ENCODE results near the gene PCCA. TPM values are rescaled to one million over a fixed set of nuclear protein-coding genes. Genes with fewer than 3 reads are reported as not detected.
A peak's percentile ranks its signal among the peaks of the same experiment; 100 is the strongest.

Gene PCCA
- total and polyA plus RNA-seq, 2 of the 13 experiments (the other 11 are each of a cell fraction or from before 2014, with no cell fraction given), result 15.0 to 32.2 TPM

DNA sequence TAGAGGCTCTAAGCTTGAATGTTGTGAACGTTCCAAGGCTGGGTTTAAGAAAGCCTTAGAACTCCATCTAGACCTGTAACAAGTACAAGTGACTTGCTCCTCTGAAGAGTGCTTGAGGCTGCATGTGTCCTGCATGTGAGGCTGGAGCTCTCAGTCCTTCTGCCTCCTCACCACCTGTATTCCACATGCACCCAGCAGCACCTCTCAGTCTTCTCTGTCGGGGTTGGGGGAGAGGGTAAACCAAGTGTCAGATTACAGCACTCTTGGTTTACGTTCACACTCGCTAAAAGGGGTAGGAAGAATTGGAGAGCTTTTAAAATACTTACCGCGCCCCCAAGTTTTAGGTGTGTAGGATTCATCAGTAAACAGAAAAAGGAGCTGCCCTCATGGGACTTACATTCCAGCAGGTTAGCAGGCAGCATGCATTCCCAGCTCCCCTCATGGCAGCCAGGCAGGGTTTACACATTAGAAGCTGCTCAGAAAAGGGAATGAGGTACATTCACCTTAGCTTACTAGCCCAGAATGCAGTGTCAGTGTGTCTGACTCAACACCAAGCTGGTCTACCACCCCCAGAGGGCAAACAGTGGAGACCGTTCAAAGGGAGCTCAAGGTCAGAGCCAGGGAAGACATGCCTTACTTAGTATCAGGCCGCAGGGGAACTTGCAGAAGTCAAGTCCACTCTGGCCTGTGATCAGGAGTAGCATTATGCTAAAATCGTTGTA is 248.1 kb downstream of the PCCA start (continued):
- TF ChIP-seq ZNF432 (CRISPR knock-in tag; IDR thresholded peaks at IDR 0.05; ENCODE audit: borderline replicate concordance) (no peak), SAP130 (CRISPR knock-in tag; IDR thresholded peaks at IDR 0.05; ENCODE audit: low read depth) (peak; percentile 20; the same call in 1 of the 2 replicates), FOXA1 (IDR thresholded peaks at IDR 0.05) (no peak), FOXA1 (CRISPR knock-in tag; IDR thresholded peaks at IDR 0.05) (peak; percentile 15; the same call in 1 of the 2 replicates), EED (CRISPR knock-in tag; IDR thresholded peaks at IDR 0.05) (no peak), STAG1 (CRISPR knock-in tag; IDR thresholded peaks at IDR 0.05) (peak; percentile 10; the same call in 1 of the 2 replicates), NFKBIZ (CRISPR knock-in tag; IDR thresholded peaks at IDR 0.05) (no peak), SOX13 (IDR thresholded peaks at IDR 0.05) (no peak), SOX13 (CRISPR knock-in tag; conservative IDR thresholded peaks at IDR 0.05 in 1 of 2, IDR thresholded peaks at IDR 0.05 in 1 of 2) (peak in 1 of 2 experiments; percentile 22; a peak in 1 of 4 replicates), ZSCAN9 (CRISPR knock-in tag; IDR thresholded peaks at IDR 0.05; ENCODE audit: borderline replicate concordance) (no peak), KAT8 (CRISPR knock-in tag; IDR thresholded peaks at IDR 0.05) (0 out of 2 replicates have a peak, but pooled peaks have one; percentile 18), FOXA3 (CRISPR knock-in tag; IDR thresholded peaks at IDR 0.05) (0 out of 2 replicates have a peak, but pooled peaks have one; percentile 31), ZMYM4 (CRISPR knock-in tag; IDR thresholded peaks at IDR 0.05) (peak; percentile 67; the same call in 1 of the 2 replicates), SRSF4 (IDR thresholded peaks at IDR 0.05; ENCODE audit: low read depth, low read length, poor library complexity, severe bottlenecking) (no peak)
- TF ChIP-seq, protein P1, sequence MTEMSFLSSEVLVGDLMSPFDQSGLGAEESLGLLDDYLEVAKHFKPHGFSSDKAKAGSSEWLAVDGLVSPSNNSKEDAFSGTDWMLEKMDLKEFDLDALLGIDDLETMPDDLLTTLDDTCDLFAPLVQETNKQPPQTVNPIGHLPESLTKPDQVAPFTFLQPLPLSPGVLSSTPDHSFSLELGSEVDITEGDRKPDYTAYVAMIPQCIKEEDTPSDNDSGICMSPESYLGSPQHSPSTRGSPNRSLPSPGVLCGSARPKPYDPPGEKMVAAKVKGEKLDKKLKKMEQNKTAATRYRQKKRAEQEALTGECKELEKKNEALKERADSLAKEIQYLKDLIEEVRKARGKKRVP (CRISPR knock-in tag; IDR thresholded peaks at IDR 0.05), result peak in 1 of 2 experiments; percentile 12; a peak in 1 of 4 replicates
- TF ChIP-seq, protein P2, sequence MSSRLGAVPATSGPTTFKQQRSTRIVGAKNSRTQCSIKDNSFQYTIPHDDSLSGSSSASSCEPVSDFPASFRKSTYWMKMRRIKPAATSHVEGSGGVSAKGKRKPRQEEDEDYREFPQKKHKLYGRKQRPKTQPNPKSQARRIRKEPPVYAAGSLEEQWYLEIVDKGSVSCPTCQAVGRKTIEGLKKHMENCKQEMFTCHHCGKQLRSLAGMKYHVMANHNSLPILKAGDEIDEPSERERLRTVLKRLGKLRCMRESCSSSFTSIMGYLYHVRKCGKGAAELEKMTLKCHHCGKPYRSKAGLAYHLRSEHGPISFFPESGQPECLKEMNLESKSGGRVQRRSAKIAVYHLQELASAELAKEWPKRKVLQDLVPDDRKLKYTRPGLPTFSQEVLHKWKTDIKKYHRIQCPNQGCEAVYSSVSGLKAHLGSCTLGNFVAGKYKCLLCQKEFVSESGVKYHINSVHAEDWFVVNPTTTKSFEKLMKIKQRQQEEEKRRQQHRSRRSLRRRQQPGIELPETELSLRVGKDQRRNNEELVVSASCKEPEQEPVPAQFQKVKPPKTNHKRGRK (CRISPR knock-in tag; IDR thresholded peaks at IDR 0.05), result no peak
- TF ChIP-seq, protein P3, sequence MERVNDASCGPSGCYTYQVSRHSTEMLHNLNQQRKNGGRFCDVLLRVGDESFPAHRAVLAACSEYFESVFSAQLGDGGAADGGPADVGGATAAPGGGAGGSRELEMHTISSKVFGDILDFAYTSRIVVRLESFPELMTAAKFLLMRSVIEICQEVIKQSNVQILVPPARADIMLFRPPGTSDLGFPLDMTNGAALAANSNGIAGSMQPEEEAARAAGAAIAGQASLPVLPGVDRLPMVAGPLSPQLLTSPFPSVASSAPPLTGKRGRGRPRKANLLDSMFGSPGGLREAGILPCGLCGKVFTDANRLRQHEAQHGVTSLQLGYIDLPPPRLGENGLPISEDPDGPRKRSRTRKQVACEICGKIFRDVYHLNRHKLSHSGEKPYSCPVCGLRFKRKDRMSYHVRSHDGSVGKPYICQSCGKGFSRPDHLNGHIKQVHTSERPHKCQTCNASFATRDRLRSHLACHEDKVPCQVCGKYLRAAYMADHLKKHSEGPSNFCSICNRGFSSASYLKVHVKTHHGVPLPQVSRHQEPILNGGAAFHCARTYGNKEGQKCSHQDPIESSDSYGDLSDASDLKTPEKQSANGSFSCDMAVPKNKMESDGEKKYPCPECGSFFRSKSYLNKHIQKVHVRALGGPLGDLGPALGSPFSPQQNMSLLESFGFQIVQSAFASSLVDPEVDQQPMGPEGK (CRISPR knock-in tag; IDR thresholded peaks at IDR 0.05), result 0 out of 2 replicates have a peak, but pooled peaks have one; percentile 27
- TF ChIP-seq, protein P4, sequence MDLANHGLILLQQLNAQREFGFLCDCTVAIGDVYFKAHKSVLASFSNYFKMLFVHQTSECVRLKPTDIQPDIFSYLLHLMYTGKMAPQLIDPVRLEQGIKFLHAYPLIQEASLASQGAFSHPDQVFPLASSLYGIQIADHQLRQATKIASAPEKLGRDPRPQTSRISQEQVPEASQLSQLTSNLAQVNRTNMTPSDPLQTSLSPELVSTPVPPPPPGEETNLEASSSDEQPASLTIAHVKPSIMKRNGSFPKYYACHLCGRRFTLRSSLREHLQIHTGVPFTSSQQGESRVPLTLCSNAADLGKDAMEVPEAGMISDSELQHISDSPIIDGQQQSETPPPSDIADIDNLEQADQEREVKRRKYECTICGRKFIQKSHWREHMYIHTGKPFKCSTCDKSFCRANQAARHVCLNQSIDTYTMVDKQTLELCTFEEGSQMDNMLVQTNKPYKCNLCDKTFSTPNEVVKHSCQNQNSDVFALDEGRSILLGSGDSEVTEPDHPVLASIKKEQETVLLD (CRISPR knock-in tag; IDR thresholded peaks at IDR 0.05; ENCODE audit: low read depth), result no peak
- TF ChIP-seq, protein P5, sequence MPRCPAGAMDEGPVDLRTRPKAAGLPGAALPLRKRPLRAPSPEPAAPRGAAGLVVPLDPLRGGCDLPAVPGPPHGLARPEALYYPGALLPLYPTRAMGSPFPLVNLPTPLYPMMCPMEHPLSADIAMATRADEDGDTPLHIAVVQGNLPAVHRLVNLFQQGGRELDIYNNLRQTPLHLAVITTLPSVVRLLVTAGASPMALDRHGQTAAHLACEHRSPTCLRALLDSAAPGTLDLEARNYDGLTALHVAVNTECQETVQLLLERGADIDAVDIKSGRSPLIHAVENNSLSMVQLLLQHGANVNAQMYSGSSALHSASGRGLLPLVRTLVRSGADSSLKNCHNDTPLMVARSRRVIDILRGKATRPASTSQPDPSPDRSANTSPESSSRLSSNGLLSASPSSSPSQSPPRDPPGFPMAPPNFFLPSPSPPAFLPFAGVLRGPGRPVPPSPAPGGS (CRISPR knock-in tag; IDR thresholded peaks at IDR 0.05), result no peak
- TF ChIP-seq, protein P6, sequence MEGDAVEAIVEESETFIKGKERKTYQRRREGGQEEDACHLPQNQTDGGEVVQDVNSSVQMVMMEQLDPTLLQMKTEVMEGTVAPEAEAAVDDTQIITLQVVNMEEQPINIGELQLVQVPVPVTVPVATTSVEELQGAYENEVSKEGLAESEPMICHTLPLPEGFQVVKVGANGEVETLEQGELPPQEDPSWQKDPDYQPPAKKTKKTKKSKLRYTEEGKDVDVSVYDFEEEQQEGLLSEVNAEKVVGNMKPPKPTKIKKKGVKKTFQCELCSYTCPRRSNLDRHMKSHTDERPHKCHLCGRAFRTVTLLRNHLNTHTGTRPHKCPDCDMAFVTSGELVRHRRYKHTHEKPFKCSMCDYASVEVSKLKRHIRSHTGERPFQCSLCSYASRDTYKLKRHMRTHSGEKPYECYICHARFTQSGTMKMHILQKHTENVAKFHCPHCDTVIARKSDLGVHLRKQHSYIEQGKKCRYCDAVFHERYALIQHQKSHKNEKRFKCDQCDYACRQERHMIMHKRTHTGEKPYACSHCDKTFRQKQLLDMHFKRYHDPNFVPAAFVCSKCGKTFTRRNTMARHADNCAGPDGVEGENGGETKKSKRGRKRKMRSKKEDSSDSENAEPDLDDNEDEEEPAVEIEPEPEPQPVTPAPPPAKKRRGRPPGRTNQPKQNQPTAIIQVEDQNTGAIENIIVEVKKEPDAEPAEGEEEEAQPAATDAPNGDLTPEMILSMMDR (CRISPR knock-in tag; IDR thresholded peaks at IDR 0.05), result 0 out of 2 replicates have a peak, but pooled peaks have one; percentile 31
